Middle frontal gyrus (tissue), 1 donor: ENCODE results near the gene NPTX1.
A peak's percentile ranks its signal among the peaks of the same experiment; 100 is the strongest.

Source experiments
- DNase-seq: peaks from one replicate; pipeline ENCODE4 v3.0.0-alpha.2; 2015; ENCODE audit warnings: low spot score; ENCODE audit errors: extremely low spot score

Gene NPTX1

DNA sequence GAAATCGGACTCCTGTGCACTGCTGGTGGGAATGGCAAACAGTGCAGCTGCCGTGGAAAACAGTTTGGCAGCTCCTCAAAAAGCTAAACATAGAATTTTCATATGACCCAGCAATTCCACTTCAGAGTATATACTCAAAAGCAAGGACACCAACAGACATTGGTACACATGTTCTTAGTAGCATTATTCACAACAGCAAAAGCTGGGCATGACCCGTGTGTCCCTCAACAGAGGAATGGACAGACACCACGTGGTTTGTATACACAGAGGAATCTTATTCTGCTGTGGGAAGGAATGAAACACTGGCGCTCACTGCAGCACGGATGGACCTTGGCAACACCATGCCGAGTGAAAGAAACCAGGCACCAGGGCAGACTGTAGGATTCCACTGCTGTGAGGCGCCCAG is 16.0 kb downstream of the NPTX1 start:
- no peak for DNase-seq

- DNase-seq = no peak
These were observed 17.2 kb downstream of the NPTX1 start for GRCh38 chr17:80459234-80459633.

GRCh38 chr17:80458016-80458415 is 18.4 kb downstream of the NPTX1 start:
- no peak for DNase-seq

- DNase-seq = no peak
These were observed 19.1 kb downstream of the NPTX1 start for GRCh38 chr17:80457236-80457856.

- DNase-seq = no peak
These were observed 19.8 kb downstream of the NPTX1 start for GRCh38 chr17:80456465-80457235.

GRCh38 chr17:80455784-80456183 is 20.6 kb downstream of the NPTX1 start:
- DNase-seq = no peak

DNA sequence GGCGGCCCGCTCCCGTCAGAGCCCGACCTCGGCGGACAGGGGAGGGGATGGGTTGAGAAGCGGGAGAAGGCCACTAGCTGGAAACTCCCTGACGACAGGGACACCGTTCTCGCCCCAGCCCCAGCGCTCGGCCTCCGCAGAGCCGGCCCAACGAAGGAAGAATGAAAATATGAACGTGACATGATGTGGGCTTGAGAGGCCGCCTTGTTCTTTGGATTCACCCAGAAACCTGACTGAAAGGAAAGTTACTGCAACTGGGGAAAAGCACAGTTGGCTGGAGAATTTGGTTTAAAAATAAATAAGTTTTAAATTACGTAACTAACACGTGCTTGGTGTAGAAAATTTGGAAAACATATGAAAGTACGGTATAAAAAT is 21.1 kb downstream of the NPTX1 start:
- DNase-seq = no peak

GRCh38 chr17:80454557-80455335 is 21.7 kb downstream of the NPTX1 start:
- DNase-seq = peak; percentile 95

GRCh38 chr17:80453998-80454556 is 22.3 kb downstream of the NPTX1 start:
- DNase-seq = no peak

DNA sequence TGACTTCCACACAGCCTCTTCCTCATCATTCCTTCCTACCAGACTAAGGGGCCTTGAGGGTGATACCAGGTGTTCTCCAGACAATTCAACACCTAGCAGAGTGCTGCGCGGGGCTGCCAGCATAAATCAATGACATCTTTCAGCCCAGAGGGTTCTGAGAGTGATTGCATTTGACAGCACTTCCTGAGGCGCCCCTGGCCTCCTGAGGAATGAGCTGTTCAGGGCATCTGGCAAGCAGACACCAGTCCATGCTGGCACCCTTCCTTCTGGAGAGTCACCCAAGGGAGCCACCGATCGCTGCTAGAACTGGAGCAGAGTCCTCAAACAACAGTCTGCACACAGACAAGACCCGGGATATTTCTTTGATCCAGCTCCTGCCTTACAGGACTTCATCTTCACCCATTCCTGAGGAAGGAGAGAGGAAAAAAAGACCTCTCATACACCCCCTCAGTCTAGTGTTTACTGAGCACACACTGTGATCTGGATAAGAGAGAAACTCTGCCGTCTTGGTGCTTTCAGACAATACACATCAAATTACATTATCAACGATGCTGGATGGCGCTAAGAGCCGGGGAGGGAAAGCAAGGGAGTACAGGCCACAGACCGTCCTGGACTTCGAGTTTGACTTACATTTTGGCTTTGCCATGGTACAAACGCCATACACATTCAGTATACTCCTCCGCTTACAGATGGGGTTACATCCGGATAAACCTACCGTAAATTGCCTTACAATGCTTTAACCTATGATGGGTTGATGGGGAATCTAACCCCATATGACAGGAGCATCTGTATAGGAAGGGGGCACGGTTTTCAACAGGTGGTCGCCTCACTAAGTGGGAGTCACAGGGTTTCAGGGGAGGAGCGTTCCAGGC is 23.0 kb downstream of the NPTX1 start:
- no peak for DNase-seq

DNA sequence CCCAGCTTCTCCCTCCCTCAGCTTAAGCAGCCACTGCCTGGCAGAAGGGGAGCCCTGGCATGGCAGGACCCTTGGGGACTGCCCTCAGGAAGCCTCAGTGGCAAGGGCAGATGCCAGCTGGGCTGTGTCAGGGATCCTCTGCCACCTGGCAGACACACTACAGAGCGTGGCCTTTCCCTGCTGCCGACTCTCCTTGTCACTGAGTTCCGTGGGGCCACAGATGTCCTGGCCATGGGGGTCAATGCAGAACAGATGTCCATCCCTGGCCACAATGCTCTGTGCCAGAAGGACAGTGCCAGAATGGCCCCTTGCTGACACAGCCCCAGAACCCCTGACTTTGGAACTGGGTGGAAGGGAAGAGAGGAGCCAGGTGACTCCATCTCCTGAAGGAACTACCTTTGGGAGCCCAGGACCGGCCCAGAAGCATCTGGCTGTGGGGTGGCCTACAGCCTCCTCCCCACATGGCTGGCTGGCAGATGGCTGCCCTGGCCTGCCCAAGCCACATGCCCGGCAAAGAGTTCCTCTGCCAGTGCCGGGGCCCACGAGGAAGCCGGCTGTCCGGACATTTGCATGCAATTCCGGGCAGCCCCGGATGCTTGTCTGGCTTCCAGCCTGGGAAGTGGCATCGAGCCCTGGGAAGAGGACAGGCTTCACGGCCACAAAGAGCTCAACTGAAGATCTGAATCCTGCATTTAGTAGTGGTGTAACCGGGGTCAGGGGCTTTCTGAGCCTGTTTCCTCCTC is 24.1 kb downstream of the NPTX1 start:
- DNase-seq = no peak

DNA sequence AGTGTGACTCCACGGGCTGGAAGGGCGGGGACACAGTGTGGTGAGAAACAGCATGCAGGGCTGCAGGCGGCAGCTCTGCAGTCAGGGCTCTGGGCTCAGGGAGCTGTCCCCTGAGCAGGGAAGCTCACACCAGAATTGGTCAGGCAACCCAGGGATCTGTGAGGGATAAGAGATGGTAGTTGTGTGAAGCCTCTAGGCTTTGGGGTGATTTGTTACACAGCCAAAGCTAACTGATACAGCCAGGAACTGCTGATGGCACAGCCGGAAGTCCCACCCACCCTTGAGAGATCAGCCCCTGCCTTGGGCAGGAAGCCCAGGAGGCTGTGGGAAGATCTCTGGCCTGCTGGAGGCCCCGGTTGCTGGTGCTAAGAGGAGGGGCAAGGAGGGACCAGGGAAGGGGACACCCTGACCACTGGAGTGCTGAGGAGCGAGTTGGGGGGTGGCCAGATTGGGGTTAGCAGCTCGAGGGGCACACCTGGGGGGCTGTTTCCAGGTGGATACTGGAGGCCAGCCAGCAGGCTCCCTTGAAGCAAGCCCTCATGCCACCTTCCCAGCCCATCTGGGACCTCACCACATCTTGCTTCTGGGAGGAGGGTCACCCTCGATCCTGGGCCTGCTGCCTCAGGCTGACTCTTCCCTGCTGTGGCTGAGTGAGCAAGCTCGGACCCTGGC is 25.2 kb downstream of the NPTX1 start:
- DNase-seq = no peak

DNA sequence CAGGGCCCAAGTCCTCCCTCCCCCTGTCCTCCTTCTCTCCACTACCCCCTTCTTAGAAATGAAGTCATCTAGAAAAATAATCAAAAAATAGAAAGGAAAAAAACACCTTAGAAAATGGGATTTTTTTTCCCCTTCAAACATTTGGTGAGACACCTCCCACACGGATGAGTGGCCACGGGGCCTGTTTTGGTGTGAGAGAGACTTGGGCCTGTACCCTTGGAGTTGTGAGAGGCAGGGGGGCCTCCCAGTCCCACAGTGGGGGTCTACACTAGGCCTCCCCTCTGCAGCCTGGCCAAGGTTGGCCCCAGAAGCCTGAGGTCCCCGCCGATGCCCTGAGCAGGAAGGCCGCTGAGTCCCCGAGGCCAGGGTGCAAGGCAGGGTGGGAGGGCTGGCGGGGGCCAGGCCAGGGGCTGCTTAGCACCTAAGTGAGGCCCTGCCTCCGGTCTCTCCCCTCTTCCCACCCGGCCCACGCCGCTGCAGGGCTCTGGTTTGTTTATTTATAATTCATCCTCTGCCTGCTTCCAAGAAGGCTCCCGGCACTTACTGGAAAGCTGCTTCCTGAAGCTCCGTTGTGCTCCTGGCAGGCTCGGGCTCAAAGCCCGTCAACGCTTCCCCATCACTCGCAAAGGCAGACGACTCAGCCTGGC is 26.4 kb downstream of the NPTX1 start:
- DNase-seq = no peak

GRCh38 chr17:80449194-80449929 is 27.0 kb downstream of the NPTX1 start:
- DNase-seq = no peak

DNA sequence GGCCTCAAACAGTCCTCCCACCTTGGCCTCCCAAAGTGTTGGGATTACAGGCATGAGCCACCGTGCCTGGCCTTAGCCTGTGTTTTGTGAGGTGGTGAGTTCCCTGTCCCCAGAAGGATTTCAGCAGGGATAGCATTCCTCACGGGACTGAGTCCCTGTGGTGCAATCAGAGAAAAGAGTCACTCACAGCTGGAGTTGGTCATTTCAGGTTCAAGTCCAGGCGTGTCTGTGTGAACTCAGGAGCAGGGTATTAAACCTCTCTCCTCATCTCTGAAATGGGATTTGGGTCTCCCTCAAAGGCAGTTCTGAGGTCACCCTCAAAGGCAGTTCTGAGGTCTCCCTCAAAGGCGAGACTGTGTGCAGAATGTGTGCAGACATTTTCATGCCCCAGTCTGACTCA is 28.6 kb downstream of the NPTX1 start:
- no peak for DNase-seq

- no peak for DNase-seq
These were observed 29.6 kb downstream of the NPTX1 start for GRCh38 chr17:80446645-80447405.

DNA sequence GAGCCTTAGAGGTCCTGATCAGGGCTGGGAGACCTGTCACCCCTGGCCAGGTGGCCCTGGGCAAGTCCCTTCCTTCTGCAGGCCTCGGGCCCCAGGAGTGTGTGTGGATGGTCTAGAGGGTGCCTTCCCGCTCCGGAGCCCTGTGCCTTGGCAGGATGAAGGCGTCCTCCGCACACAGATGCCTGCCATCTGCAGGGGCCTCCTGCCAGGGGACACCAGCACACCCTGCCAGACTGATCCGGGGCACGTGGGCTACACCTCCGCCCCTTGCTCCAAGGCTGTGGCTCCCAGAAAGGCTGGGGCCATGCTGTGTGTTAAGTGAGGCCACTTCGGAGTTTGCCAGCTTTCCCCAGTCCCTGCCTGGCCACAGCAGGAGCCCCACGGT is 30.7 kb downstream of the NPTX1 start:
- DNase-seq = no peak
